Rectal smooth muscle tissue (tissue), 1 donor: ENCODE measurements around the gene CEP104.

Source experiments
- H3K27ac ChIP-seq: one replicate; pipeline ENCODE4 v1.7.0; 2013; ENCODE audit warnings: low read depth, low read length, inconsistent platforms
- H3K27me3 ChIP-seq: one replicate; pipeline ENCODE4 v1.7.0; 2013; ENCODE audit warnings: low read length; ENCODE audit not compliant: control insufficient read depth, insufficient read depth
- H3K36me3 ChIP-seq: one replicate; pipeline ENCODE4 v1.7.0; 2013; ENCODE audit warnings: low read length; ENCODE audit not compliant: control insufficient read depth, insufficient read depth
- H3K4me1 ChIP-seq: one replicate; pipeline ENCODE4 v1.7.0; 2013; ENCODE audit warnings: low read length; ENCODE audit not compliant: control insufficient read depth, insufficient read depth
- H3K4me3 ChIP-seq: one replicate; pipeline ENCODE4 v1.7.0; 2013; ENCODE audit warnings: low read length
- H3K9ac ChIP-seq: one replicate; pipeline ENCODE4 v1.7.0; 2013; ENCODE audit warnings: low read length

Gene CEP104

GRCh38 chr1:3795453-3796214 is 61.4 kb downstream of the CEP104 start:
- Histone ChIP-seq H3K27me3 (no peaks in the 10 kb centered on the region), H3K4me1 (peaks cover 9% of the 10 kb centered on the region), H3K27ac (peak overlapping the region; percentile 84), H3K9ac (peak overlapping the region; percentile 57), H3K36me3 (no peaks in the 10 kb centered on the region), H3K4me3 (peak overlapping the region; percentile 88)

DNA sequence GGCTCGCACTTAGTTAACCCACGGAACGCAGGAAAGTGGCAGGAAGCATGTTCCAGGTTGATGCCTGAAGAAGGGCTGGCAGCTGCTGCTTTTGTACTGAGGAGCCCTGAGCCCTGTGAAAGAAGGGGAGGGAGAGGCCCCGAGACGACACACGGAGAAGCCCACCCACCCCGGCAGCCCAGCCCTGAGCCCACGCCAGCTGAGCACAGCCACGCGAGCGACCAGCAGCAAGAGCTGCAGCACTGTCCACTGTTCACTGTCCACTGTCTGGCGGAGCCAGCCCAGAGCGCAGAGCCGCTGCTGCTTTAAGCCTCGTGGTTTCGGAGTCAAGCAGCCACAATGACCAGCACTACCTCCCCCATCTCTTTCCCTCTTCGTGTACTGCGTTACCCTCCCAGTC is 66.1 kb downstream of the CEP104 start:
- H3K36me3 ChIP-seq: peaks cover 13% of the 10 kb centered on the region

GRCh38 chr1:3790500-3790923 is 66.5 kb downstream of the CEP104 start:
- Histone ChIP-seq H3K36me3 (peaks cover 14% of the 10 kb centered on the region), H3K9ac (no peak overlapping the region), H3K4me1 (peaks cover 6% of the 10 kb centered on the region), H3K4me3 (no peak overlapping the region), H3K27me3 (no peaks in the 10 kb centered on the region), H3K27ac (no peak overlapping the region)

More for the DNA sequence above, 66.1 kb downstream of the CEP104 start:
- Histone ChIP-seq H3K27ac (no peak overlapping the region), H3K27me3 (no peaks in the 10 kb centered on the region), H3K9ac (no peak overlapping the region), H3K4me1 (peaks cover 7% of the 10 kb centered on the region), H3K4me3 (no peak overlapping the region)

DNA sequence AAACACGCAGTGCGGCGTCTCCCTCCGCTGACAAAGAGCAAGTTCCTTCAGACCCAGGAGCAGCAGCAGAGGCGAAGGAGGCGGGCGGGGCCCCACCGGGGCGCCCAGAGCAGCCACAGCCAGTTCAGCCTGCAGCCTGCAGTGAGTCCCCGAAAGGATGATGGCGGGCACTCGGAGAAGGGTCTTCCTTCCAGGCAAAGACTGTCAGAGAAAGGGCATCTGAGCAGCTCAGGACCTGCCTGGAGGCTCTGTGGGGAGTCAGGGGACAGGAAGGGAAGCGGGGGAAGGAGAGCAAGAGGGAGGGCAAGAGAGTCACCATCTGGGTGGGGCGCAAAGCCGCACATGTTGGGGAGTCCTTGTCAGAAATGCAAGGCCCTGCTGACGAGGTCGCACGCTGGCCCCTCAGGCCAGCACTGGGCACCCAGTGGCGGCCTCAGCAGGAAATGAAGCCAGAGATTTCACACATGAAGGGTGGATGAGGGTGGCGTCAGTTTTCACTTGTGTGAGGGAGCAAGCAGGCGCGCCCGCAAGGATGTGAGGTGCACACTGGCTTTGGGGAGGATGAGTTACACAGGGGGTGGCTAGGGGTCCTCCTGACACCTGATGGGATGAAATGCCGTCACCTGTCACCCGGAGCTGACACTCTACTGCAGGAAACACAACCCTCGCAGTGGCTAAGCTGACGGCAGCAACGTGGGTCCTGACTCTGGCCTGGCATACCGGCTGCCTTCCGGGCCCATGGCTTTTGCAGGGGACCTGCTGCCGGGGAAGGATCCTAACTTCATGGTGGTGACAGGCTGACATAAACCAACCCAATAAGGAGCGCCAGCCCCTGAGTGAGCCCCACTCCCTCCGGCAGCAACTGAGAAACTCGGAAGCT is 67.3 kb downstream of the CEP104 start:
- Histone ChIP-seq H3K9ac (no peak overlapping the region), H3K36me3 (peaks cover 21% of the 10 kb centered on the region), H3K27me3 (no peaks in the 10 kb centered on the region), H3K4me1 (no peaks in the 10 kb centered on the region), H3K4me3 (no peak overlapping the region), H3K27ac (no peak overlapping the region)

DNA sequence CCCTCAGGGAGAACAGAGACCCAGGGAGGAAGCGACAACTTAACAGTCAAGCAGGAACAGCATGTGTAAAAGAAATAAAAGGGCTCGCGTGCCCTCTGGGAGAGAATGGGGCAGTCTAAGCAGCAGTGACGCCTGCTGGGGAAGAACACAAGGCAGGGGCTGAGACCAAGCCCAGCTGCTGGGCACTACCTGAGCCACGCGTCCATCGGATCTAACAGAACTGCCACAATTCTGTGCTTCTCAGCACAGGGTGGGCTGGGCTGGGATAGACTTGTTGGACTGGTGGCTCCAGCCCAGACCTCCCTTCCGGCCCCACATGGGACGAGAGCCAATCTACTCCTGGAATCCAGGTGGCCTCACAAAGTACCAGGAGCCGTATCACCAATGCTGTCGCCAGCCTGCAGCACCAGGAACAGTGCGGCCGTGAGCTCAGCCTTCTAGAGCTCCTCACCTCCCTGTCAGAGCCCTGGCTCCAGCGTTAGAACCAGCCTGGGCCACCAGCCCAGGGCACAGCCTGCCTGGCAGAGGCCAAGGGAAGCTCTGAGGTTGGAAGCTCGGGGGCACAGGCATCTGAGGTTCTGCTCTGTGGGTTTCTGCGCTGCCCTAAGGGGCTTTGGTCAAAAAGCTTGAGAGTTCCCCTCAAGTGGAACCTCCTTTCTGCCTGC is 68.1 kb downstream of the CEP104 start:
- Histone ChIP-seq H3K27ac (no peak overlapping the region), H3K36me3 (peaks cover 25% of the 10 kb centered on the region), H3K27me3 (no peaks in the 10 kb centered on the region), H3K4me3 (no peak overlapping the region), H3K4me1 (no peaks in the 10 kb centered on the region), H3K9ac (no peak overlapping the region)

GRCh38 chr1:3787745-3788605 is 69.0 kb downstream of the CEP104 start:
- Histone ChIP-seq H3K4me1 (no peaks in the 10 kb centered on the region), H3K36me3 (peaks cover 29% of the 10 kb centered on the region), H3K9ac (no peak overlapping the region), H3K4me3 (no peak overlapping the region), H3K27ac (no peak overlapping the region), H3K27me3 (no peaks in the 10 kb centered on the region)

DNA sequence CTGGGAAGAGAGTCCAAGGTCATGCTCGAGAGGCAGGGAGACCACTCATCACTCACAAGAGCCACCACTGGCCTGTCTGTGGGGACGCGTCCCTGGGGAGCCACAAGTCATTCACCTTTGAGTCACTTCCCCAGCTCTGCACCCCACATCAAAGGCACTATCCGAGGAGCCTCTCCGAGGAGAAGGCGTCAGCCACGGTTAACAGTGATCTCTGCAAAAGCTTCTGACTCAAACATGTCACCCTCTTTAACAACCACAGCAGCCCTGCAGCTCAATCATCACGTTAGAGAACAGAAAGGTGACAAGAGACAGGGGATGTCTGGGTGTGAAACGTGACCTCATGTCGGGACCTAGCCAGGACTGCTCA is 69.7 kb downstream of the CEP104 start:
- no peaks in the 10 kb centered on the region for H3K27me3 ChIP-seq
- H3K36me3 ChIP-seq: peaks cover 35% of the 10 kb centered on the region
- no peak overlapping the region for H3K4me3 ChIP-seq
- no peaks in the 10 kb centered on the region for H3K4me1 ChIP-seq
- no peak overlapping the region for H3K27ac ChIP-seq
- H3K9ac ChIP-seq: no peak overlapping the region

DNA sequence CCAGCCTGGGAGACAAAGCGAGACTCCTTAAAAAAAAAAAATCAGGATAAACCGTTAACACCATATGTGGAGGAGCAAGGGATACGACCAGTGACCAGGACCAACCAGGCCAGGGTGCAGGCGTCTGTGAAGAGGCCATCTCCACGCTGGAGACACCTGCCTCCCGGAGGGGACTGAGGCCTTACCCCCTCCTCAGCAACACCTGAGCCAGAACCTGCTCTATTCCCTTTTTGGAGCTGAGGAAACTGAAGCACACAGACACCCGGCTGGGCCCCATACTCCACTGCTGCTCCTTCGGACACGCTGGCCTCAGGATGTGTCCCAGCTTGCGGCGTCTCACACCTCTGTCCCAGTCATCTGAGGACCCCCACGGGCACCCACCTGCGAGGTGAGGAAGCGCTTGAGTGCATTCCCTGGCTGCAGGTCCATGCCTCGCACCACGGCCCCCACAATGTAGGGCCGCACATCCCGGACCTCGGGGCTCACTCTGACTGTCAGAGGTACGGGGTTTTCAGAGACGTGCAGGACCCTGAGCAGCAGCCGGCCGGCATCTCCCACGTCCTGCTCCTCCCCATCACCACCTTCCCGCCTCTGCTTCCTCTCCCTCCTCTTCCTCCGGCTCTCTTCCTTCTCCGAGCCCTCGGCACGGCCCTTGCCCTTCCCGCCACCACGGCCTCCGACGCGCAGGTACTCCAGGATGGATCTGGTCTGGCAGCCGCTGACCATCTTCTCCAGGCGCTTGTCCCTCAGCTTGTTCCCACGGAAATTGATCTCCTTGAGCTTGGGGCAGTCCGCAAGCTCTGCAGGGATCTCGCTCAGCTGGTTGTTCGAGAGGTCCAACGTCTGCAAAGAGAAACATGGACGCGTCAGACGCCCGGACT is 70.3 kb downstream of the CEP104 start:
- Histone ChIP-seq H3K27me3 (no peaks in the 10 kb centered on the region), H3K27ac (no peak overlapping the region), H3K4me3 (no peak overlapping the region), H3K9ac (no peak overlapping the region), H3K36me3 (peaks cover 39% of the 10 kb centered on the region), H3K4me1 (no peaks in the 10 kb centered on the region)

DNA sequence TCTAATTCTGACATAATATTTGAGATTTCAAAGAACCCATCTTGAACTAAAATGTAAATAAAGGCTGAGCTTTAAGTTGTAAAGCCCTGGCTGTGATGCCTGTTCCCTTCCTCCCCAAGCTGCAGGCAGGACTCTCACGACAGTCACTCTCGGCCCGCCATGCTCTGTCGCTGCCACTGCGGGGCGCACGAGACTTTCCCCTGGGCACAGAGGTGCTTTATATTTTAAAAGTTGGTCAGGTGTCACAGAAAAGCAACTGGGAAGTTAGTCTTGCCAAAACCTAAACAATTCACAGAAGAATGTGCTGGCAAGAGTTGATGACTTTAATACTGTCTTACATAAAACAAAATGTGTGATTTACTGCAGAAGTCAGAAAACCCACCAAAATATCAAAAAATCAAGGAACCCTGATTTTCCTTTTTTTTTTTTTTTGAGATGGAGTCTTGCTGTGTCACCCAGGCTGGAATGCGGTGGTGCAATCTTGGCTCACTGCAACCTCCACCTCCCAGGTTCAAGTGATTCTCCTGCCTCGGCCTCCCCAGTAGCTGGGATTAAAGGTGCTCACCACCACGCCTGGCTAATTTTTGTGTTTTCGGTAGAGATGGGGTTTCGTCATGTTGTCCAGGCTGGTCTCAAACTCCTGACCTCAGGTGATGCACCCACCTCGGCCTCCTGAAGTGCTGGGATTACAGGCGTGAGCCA is 71.4 kb downstream of the CEP104 start:
- no peak overlapping the region for H3K4me3 ChIP-seq
- H3K36me3 ChIP-seq: peaks cover 45% of the 10 kb centered on the region
- H3K9ac ChIP-seq: no peak overlapping the region
- no peaks in the 10 kb centered on the region for H3K4me1 ChIP-seq
- no peaks in the 10 kb centered on the region for H3K27me3 ChIP-seq
- no peak overlapping the region for H3K27ac ChIP-seq

GRCh38 chr1:3785045-3785444 is 72.0 kb downstream of the CEP104 start:
- no peak overlapping the region for H3K27ac ChIP-seq
- H3K36me3 ChIP-seq: peaks cover 48% of the 10 kb centered on the region
- H3K4me3 ChIP-seq: no peak overlapping the region
- H3K27me3 ChIP-seq: no peaks in the 10 kb centered on the region
- H3K9ac ChIP-seq: no peak overlapping the region
- no peaks in the 10 kb centered on the region for H3K4me1 ChIP-seq
